Brain pericyte (primary cell): Measurements from ENCODE around the gene UQCC2.

Source experiments
- DNase-seq: peaks from one replicate; pipeline ENCODE4 v3.0.0-alpha.2; 2012; ENCODE audit warnings: low read depth, low spot score

UQCC2 gene

DNA sequence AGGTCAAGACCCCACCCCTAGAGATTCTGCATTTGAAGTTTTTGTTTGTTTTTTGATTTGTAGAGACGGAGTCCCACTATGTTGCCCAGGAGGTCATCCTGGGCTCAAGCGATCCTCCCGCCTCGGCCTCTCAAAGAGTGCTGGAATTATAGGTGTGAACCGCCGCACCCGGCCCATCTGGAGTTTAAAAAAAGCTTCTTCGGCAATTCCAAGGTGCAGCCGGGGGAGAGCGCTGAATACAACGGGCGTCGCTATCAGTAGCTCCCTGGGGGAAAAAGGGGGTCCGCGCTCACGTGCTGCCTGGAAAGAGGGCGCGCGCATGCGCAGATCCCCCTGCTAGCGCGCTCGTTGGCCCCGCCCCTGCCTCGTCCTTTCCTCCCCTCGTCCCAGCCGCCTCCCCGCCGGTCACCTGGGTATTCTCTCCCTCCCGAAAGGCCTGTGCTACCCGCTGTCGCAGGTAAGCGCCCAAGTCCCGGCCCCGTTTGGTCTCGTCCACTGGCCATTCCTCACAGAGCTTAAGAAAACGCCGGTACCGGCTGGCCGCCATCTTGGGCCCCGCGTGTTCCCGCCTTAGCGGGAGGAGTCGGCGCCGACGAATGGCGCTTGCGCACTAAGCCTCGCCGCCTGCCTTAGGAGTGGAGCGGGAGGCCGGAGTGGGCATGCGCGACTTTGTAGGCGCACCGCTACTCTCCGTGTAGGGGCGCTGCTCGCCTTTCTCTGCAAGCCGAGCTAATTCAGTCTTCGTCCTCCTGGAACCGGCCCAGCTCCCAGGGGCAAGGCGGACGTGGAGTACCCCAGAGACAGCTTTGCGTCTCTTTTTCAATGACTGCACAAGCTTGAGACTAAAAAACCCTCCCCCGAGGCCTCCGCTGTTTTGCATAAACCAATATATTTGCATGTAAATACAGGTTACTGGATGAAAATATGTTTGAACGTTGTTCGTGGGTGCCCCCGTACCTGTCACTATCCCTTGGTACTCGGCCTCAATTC is at the start of gene UQCC2:
Gene UQCC2 (minus strand): TSS at position 561 of the 990 bp plus-strand sequence. CDS start 14 bp downstream, at position 547.
- DNase-seq = peak; percentile 88

DNA sequence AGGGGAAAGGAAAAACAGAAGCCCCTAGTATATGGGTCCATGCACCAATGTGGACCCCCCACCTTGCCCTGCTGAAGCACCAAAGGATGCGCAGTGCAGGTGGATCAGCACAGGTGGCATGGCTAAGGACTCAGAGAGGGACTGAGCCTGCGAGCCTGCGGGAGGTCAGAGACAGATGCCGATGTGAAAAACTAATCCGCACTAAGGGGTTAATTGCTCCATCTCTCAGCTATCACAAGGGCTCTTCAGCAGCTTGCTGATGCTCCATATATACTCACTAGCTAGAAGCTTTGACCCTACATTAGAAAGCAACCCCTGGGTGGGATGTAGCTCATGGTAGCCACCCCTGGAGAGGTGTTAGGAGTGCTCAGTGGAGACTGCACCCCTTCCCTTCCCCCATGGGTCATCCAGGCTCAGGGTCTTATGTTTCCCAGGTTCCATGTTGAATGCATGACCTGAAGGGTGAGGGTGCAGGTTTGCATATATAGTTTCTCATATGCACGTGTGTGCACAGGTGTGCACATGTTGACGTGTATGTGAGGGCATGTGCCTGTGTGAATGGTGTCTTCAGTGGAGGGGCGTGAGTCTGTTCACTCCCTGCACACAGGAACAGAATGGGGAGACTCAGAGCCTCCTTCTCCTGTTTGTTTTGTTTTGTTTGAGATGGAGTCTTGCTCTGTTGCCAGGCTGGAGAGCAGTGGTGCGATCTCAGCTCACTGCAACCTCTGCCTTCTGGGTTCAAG is 48.6 kb upstream of the UQCC2 start:
- no peak for DNase-seq

DNA sequence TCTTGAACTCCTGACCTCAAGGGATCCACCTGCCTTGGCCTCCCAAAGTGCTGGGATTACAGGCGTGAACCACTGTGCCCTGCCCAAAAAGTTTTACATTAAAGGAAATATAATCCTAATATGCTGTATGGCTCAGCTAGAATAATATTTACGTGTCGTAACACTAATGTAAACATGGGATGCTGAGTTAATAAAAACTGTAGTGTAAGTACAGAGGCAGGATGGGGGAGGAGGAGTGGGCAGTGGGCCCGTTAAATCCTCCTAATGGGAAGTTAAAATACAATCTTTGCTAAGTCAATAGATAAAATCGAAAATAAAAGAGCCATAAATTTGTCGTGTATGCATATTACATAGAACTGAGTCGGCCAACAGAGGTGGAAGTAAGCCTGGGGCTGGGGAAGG is 47.3 kb upstream of the UQCC2 start:
- DNase-seq = no peak

DNA sequence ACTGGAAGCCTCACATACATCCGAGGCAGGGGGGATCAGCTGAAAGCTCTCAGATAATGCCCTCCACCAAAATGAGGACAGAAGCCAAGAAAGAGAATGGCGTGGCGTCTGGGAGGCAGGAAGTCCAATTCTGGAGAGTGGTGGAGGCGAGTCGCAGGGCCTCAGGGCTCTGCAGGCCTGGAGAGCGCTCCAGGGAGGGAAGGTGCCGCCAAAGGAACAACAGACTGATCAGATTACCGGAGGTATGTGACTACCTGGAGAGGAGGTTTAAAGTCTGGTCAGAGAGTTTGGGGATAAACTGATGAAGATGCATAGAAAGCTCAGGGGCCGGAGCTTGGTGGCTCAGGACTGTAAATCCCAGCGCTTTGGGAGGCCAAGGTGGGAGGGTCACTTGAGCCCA is 46.4 kb upstream of the UQCC2 start:
- DNase-seq = no peak

DNA sequence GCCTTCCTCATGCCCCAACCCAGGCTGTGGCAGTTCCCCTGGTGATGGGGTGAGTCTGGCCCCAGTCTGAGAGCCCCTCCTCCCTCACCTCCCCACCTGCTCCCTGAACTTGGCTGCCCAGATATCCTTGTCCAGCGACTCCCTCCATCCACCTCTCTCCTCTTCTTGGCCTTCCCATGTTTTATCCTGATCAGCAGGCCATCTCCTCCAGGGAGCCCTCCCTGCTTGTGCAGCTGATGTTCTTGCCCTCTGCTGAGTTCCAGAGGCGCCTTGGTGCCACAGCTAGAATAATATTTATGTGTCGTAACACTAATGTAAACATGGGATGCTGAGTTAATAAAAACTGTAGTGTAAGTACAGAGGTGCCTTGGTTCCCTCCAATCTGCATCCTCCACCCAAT is 45.6 kb upstream of the UQCC2 start:
- no peak for DNase-seq

DNA sequence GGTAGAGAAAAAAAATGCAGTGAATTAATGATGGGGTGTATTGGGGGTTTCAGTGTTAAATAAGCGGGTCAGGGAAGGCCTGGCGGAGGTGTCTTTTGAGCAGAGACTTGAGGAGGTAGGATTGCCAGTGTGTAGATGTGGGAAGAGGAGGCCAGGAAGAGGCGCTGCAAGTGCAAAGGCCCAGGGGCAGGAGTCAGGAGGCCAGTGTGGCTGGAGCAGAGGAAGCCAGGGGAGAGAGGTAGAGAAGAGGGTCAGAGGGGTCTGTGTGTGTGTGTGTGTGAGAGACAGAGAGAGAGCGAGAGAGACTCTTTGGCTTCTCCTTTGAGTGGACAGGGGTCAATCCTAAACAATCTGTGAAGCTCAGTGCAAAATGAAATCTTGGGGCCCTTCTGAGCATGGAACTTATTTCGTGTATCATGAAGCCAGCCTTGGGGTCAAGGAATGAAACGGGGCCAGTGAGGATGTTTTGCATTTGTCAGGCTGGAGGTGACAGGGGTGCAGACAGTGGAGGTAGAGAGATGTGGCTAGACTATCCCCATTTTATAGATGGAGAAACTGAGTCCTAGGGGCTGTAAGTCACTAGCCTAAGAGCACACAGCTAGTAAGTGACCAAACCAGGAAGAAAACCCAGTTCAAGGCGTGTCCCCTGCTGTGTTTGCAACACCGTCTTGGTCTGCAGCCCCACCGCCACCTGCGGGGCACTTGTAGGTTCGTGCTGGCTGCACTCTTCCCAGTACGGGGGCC is 44.9 kb upstream of the UQCC2 start:
- DNase-seq = no peak

DNA sequence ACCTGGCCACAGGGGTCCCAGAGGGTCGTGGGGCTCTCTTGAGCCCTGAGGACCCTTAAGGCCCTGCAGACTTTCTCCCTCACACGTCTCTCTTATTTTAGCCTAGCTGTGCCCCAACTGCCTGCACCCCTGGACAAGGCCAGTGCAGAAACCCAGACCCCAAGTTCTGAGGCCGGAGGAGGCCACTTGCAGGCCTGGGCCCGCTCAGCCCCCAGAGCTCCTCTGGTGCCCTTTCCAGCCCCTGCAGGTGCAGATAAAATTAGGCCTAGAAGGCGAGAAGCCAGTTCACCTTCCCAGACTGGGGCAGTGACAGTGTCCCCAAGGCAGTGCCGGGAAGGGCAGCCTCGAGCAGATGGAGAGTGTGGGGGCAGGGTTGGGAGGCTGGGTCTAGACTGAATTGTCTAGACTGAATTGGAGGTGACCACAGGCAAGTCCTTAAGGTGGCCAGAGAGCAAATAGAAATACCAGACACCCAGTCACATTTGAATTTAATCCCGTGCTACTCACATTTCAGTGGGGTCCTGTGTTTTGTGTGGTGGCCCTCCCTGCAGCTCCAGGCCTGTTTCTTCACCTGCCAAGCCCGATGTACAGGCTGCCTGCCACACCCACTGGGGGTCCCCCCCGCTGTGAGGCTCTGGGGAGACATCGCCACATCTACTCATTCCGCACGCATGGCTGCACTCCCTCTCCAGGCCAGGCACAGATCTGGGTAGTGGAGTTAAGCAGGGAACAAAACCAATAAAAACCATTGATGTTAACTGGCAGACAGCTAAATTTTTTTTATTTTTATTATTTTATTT is 43.8 kb upstream of the UQCC2 start:
- DNase-seq = no peak

DNA sequence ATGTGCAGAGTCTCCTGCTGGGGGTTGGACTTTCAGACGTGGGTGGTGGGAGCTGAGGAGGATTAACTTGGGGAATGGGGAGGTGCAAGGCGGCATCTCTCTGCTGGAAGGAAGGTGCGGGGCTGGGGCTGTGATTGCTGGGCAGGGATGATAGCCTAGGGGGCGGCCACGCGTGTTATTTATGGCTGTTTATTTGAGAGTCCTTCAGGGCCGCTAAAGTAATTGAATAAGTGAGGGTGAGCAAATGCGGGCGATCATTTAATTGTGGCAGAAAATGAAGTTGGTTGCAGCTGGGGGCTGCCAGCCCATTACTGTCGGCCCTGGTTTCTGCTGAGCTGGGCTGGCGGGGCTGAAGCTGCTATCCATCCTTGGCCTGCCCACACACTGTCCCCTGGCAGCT is 42.7 kb upstream of the UQCC2 start:
- no peak for DNase-seq

DNA sequence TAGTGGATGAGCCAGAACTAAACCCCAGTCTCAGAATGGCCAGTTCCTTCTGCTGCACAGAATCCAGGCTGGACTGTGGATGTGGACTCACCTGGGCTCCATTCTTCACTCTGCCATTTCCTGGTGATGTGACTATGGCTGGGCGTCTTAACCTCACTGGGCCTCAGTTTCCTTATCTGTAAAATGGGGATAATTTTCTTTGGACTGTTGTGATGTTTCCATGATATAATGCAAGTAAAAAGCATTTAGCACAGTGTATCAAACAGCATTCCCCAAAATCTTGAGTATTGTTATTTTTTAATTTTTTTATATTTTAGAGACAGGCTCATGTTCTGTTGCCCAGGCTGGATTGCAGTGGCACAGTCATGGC is 41.1 kb upstream of the UQCC2 start:
- no peak for DNase-seq

DNA sequence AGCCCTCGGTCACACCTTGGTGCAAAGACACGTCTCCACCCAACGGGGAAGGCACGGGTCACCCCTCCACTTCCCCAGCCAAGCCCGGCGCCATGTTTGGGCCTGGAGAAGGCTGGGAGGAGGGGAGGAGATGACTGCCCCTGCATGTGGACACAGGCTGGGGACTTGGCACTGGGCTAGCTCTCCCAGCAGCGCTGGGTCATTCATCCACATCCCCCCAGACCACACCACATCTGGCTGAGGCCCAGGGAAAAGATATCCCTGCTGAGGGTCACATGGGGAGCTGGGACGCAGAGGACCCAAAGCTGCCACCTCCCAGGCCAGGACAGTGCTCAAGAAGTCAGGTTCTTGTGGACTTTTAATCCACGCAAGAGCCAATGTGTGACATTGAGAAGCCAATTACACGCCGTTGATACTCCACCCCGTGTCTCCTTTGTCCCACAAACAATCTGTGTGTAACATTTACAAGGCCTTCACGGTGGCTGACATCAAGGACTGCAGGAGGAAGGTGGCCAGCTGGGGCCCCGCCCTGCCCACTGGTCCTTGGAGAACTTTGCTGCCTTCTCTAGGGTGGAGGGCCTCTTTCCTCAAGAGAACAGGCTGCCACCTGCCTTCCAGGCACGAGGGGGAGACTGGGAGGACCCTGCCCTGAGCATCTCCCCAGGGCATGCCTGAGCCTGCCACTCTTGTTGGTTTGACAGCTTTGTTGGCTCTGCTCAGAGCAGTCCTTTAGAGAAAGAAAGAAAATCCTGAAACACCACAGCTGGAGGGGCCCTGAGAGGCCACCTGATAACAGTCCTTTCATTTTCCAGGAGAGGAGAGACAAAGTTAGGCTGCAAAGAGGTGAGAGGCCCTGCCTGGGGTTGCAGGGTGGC is 40.5 kb upstream of the UQCC2 start:
- DNase-seq = no peak

DNA sequence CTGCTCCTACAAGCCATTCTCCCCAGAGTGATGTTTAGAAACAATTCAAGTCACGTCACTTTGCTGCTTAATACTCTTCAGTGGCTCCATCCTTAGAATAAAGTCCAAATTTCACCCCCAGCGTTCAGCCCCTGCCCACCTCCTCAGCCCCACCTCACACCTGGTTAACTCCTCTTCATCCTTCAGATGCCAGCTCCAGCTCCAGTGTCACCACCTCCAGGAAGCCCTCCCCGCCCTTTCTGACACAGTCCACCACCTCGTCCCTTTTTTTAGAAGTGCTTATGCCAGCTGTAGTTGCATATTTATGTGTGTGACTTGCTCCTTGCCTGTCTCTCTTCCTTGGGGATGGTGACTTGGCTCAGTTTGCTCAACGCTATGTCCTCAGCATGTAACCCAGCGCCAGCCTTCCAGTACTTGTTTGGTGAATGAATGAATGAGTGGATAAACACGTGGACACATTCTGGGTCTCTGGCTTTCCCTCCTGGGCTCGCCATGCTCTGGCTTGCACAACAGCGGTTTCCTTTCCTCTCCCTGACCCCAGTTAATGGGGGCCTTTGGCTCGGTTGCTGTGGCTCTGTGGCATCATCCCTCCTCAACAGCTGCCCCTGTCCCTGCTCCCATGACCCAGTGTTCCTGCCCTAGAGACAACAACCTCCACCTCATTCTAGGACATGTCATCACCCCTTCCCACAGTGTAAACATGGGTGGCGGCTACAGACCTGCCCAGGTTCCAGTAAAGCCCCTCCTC is 38.9 kb upstream of the UQCC2 start:
- no peak for DNase-seq

DNA sequence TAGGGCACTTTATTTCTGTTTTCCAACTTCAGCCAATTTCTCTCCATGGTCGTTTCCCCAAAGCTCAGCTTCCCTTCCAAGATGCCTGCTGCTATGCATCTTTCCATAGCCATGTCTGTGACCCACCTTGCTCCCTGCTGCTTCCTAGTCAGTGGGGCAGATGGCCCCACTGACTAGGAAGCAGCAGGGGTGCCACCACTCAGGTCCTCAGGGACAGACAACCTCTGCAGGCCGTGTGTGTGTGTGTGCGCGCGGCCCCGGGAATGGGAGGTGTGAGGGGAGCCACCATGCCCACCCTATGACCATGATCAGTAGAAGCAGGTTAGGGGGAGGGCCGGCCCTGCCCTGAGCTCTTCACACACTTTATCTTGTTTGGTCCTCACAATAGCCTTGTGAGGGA is 37.9 kb upstream of the UQCC2 start:
- DNase-seq = no peak

DNA sequence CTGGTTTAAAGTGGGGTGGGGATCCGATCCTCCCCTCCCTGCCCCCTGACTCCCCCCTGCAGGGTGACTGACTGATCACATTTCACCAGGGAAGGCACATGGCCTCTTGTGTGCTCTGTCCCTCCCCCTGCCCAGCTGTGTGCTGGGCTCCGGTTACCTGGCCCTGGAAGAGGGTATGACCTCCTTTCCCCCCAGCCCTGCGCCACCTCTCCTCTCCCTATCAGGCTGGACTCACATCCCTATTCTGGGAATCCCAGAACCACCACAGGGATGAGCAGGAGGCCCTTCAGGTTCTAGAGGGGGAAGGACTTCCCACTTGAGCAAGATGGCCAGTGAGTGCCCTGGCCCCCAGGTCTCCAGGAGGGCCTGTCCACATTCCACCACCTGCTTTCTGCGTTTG is 37.3 kb upstream of the UQCC2 start:
- DNase-seq = no peak

DNA sequence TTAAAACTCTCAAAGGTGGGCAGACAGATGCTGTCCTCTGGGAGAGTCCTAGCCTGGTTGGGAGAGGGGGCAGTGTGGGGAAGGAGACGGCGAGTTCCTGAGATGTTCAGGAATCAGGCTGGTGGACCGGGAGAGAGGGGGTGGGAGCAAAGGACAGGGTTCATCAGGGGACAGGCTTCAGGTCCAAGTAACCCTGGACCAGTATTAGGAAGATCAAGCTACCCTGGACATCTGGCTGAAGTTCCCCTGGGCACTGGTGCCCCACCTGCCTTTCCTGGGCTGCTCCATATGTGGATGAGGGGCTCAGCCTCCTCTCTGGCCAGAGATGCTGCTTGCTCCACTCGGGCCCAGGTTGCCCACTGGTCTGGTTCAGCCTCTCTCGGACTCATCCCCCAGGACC is 36.3 kb upstream of the UQCC2 start:
- DNase-seq = no peak

DNA sequence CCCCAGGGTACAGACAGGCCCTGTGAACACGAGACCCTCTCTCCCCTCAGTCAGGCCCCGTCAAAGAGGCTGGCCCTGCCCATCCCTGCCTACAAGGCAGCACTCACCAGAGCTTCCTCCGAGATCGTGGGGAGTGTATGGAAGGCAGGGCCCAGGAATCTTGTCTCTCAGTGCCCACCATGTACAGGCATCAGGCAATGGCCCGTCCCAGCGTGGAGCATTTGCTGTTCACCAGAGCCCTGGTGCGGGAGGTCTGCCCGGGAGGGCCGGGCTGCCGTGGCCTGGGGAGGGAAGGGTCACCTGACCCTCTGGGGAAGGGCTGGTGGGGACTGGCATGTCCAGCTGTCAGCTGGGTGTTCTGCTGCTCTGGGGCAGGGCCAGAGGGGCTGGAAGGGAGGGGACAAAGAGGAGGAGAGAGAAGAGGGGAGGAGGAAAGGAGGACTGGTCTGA is 35.2 kb upstream of the UQCC2 start, which contains the start of gene IP6K3:
Gene IP6K3 (minus strand): TSS at position 255 of the 450 bp plus-strand sequence. CDS start 11,429 bp downstream, outside the sequence.
- no peak for DNase-seq

DNA sequence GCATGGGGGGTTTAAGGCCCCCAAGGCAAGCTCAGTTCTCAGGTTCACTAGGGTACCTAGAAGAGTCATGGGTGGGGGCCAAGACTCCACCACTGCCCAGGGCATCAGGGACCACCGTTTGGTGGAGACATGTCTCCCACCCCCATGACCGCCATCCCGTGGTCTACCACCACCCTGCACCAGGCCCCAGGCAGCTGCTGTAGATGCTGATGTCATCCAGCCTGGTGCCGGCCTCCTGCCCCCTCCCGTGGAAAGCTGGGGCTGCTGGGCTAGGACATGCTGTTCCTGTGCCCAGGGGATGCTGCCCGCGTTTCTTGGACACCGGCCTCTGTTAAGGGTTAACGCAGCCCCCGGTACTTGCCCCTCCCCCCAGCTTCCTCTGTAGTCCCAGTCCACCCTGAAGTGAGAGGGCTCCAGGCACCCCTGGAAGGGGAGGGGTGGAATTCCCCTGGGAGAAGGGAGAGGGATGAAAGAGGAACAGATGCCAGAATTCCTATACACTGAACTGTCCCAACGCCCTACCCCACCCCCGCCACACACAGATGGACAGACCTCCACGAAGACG is 34.6 kb upstream of the UQCC2 start:
- DNase-seq = peak; percentile 53

DNA sequence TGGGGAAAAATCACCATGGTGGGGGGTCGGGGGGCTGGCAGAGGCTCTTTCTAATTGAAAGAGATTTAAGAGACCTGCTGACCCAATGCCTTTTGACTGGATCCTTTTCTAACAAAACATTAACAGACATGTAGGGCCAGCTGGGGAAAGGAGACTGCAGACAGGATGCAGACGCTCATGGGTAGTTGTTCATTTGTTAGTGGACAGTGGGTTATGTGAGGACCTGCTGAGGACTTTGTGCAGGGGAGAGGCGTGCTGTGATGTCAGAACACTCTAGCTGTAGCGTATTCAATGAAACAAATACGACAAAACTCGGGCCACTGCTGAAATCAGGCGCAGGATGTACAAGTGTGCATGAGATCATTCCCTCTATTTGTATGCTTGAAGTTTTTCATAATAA is 34.0 kb upstream of the UQCC2 start:
- DNase-seq = no peak

DNA sequence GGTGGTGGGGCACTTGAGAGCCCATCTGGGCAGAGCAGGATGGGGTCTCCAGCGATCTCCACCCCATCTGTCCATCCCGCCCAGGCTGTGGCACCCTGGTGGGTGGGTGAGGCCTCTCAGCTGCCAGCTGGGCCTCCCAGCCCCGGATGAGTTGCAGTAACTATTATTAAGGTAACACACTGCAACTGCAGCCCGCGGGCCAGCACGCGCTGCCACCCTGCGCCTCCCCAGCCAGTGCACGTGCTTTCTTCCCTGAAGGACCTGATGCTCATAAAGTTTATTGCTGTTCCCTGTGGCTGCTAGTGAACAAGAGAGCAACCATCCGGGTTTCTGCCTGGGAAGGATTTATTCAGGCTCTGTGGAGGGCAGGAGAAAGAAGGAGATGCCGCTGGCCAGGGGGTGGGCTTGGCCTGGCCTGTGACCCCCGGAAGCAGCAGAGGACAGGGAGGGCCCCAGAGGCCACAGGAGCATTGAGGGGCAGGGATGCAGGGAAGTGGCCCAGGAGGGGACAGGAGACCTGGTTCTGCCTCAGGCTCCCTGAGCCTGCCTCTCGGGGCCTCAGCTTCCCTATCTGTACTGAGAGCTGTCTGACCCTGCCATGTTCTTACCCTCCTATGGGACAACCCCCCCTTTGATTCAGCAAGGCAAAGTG is 33.5 kb upstream of the UQCC2 start:
- no peak for DNase-seq
